Embryonic facial prominence (tissue), 1 donor: ENCODE measurements around the gene RILPL2.
"Not testable (repeated sequence)": the region's sequence is repeated elsewhere in the genome, so short reads cannot be mapped to it uniquely, and the experiment has no call there.

Experiments
- DNase-seq: peaks from one replicate; pipeline ENCODE4 v3.0.0-alpha.2; 2016; ENCODE audit errors: extremely low spot score

The RILPL2 gene

GRCh38 chr12:123436017-123436964 is at the start of gene RILPL2:
RILPL2 (minus strand) TSS chr12:123436684; CDS start chr12:123436420, 264 bp downstream.
- DNase-seq, result peak; percentile 41

GRCh38 chr12:123485756-123486155 is 49.3 kb upstream of the RILPL2 start:
- DNase-seq, result no peak

GRCh38 chr12:123483602-123484248 is 47.2 kb upstream of the RILPL2 start:
- DNase-seq, result no peak

- DNase-seq, result no peak
These were observed 46.4 kb upstream of the RILPL2 start for GRCh38 chr12:123482876-123483275.

- not testable (repeated sequence) for DNase-seq
These were observed 44.8 kb upstream of the RILPL2 start for GRCh38 chr12:123481251-123481650.

GRCh38 chr12:123479442-123480180 is 43.1 kb upstream of the RILPL2 start:
- DNase-seq, result no peak

GRCh38 chr12:123478762-123479161 is 42.3 kb upstream of the RILPL2 start:
- no peak for DNase-seq

GRCh38 chr12:123478069-123478468 is 41.6 kb upstream of the RILPL2 start:
- DNase-seq, result no peak

GRCh38 chr12:123475246-123475703 is 38.8 kb upstream of the RILPL2 start:
- no peak for DNase-seq

GRCh38 chr12:123474485-123475245 is 38.2 kb upstream of the RILPL2 start:
- no peak for DNase-seq

- DNase-seq, result no peak
These were observed 36.0 kb upstream of the RILPL2 start for GRCh38 chr12:123472438-123472849.

- no peak for DNase-seq
These were observed 35.0 kb upstream of the RILPL2 start for GRCh38 chr12:123471374-123472068.

- DNase-seq, result no peak
These were observed 33.5 kb upstream of the RILPL2 start for GRCh38 chr12:123469978-123470377.

- DNase-seq, result no peak
These were observed 32.3 kb upstream of the RILPL2 start for GRCh38 chr12:123468786-123469185.

GRCh38 chr12:123465084-123465483 is 28.6 kb upstream of the RILPL2 start:
- DNase-seq, result no peak

- not testable (repeated sequence) for DNase-seq
These were observed 26.7 kb upstream of the RILPL2 start for GRCh38 chr12:123463174-123463573.

- DNase-seq, result peak; percentile 60
These were observed 21.7 kb upstream of the RILPL2 start, which contains the start of gene SNRNP35 for GRCh38 chr12:123457980-123458779. SNRNP35 (plus strand) TSS chr12:123458139; CDS start chr12:123465541, 7,402 bp downstream.

GRCh38 chr12:123453165-123453564 is 16.7 kb upstream of the RILPL2 start:
- no peak for DNase-seq

- DNase-seq, result not testable (repeated sequence)
These were observed 15.7 kb upstream of the RILPL2 start for GRCh38 chr12:123452276-123452550.

- no peak for DNase-seq
These were observed 14.2 kb upstream of the RILPL2 start for GRCh38 chr12:123450636-123451035.
